ENCODE results near the gene LAMC2.
A peak's percentile ranks its signal among the peaks of the same experiment; 100 is the strongest.

LAMC2 gene

DNA sequence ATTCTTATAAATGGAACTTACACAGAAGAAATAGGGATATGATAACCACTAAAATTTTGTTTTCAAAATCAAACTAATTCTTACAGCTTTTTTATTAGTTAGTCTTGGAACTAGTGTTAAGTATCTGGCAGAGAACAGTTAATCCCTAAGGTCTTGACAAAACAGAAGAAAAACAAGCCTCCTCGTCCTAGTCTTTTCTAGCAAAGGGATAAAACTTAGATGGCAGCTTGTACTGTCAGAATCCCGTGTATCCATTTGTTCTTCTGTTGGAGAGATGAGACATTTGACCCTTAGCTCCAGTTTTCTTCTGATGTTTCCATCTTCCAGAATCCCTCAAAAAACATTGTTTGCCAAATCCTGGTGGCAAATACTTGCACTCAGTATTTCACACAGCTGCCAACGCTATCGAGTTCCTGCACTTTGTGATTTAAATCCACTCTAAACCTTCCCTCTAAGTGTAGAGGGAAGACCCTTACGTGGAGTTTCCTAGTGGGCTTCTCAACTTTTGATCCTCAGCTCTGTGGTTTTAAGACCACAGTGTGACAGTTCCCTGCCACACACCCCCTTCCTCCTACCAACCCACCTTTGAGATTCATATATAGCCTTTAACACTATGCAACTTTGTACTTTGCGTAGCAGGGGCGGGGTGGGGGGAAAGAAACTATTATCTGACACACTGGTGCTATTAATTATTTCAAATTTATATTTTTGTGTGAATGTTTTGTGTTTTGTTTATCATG, 42.3 kb upstream of the LAMC2 start:
- H3K27ac ChIP-seq (ENCODE audit: low read length) = no peak overlapping the region
- no peaks in the 10 kb centered on the region for H3K27me3 ChIP-seq (ENCODE audit: insufficient read depth, low read length, poor library complexity)
- no peak for TF ChIP-seq EZH2 (IDR thresholded peaks at IDR 0.05; ENCODE audit: borderline replicate concordance, low read depth, low read length, severe bottlenecking)
- TF ChIP-seq, protein P1, sequence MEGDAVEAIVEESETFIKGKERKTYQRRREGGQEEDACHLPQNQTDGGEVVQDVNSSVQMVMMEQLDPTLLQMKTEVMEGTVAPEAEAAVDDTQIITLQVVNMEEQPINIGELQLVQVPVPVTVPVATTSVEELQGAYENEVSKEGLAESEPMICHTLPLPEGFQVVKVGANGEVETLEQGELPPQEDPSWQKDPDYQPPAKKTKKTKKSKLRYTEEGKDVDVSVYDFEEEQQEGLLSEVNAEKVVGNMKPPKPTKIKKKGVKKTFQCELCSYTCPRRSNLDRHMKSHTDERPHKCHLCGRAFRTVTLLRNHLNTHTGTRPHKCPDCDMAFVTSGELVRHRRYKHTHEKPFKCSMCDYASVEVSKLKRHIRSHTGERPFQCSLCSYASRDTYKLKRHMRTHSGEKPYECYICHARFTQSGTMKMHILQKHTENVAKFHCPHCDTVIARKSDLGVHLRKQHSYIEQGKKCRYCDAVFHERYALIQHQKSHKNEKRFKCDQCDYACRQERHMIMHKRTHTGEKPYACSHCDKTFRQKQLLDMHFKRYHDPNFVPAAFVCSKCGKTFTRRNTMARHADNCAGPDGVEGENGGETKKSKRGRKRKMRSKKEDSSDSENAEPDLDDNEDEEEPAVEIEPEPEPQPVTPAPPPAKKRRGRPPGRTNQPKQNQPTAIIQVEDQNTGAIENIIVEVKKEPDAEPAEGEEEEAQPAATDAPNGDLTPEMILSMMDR (IDR thresholded peaks at IDR 0.05; ENCODE audit: borderline replicate concordance, extremely low read depth, low read length, poor library complexity, severe bottlenecking) = no peak
- peak; percentile 85 for ATAC-seq (ENCODE audit: insufficient read depth, low read depth)
- peaks cover 25% of the 10 kb centered on the region for H3K4me1 ChIP-seq (ENCODE audit: insufficient read depth, low read length)
- H3K36me3 ChIP-seq (ENCODE audit: insufficient read depth, low read length) = no peaks in the 10 kb centered on the region
- no peak overlapping the region for H2AFZ ChIP-seq (ENCODE audit: low read depth, low read length)
- H3K4me2 ChIP-seq (ENCODE audit: insufficient read depth, low read length) = peak overlapping the region; percentile 25
- H3K79me2 ChIP-seq (ENCODE audit: insufficient read depth, low read length) = no peaks in the 10 kb centered on the region
- no peak overlapping the region for H3K4me3 ChIP-seq (ENCODE audit: low read depth in 1 of 2, low read length in 2 of 2)
- no peaks in the 10 kb centered on the region for H4K20me1 ChIP-seq (ENCODE audit: insufficient read depth, low read length)
- no peak overlapping the region for H3K9ac ChIP-seq (ENCODE audit: low read depth, low read length)
- no peaks in the 10 kb centered on the region for H3K9me3 ChIP-seq (ENCODE audit: insufficient read depth, low read length, severe bottlenecking)
- DNase-seq = peak; percentile 46

DNA sequence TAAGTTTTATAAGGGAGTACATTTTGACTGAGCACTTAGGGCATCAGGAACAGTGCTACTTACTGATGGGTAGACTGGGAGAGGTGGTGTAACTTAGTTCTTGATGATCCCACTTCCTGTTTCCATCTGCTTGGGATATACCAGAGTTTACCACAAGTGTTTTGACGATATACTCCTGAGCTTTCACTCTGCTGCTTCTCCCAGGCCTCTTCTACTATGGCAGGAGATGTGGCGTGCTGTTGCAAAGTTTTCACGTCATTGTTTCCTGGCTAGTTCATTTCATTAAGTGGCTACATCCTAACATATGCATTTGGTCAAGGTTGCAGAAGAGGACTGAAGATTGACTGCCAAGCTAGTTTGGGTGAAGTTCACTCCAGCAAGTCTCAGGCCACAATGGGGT, 41.3 kb upstream of the LAMC2 start:
- no peaks in the 10 kb centered on the region for H3K9me3 ChIP-seq (ENCODE audit: insufficient read depth, low read length, severe bottlenecking)
- H2AFZ ChIP-seq (ENCODE audit: low read depth, low read length) = no peak overlapping the region
- TF ChIP-seq, protein P1 (IDR thresholded peaks at IDR 0.05; ENCODE audit: borderline replicate concordance, extremely low read depth, low read length, poor library complexity, severe bottlenecking) = no peak
- no peak for TF ChIP-seq EZH2 (IDR thresholded peaks at IDR 0.05; ENCODE audit: borderline replicate concordance, low read depth, low read length, severe bottlenecking)
- H3K9ac ChIP-seq (ENCODE audit: low read depth, low read length) = no peak overlapping the region
- DNase-seq (peak; percentile 10), ATAC-seq (ENCODE audit: insufficient read depth, low read depth) (peak; percentile 73)
- H3K36me3 ChIP-seq (ENCODE audit: insufficient read depth, low read length) = no peaks in the 10 kb centered on the region
- H3K4me3 ChIP-seq (ENCODE audit: low read depth in 1 of 2, low read length in 2 of 2) = no peak overlapping the region
- H3K27me3 ChIP-seq (ENCODE audit: insufficient read depth, low read length, poor library complexity) = no peaks in the 10 kb centered on the region
- H3K4me2 ChIP-seq (ENCODE audit: insufficient read depth, low read length) = peak overlapping the region; percentile 25; the same call in 1 of the 2 replicates
- peak overlapping the region; percentile 16; the same call in 1 of the 2 replicates for H3K27ac ChIP-seq (ENCODE audit: low read length)
- H3K79me2 ChIP-seq (ENCODE audit: insufficient read depth, low read length) = no peaks in the 10 kb centered on the region
- no peaks in the 10 kb centered on the region for H4K20me1 ChIP-seq (ENCODE audit: insufficient read depth, low read length)
- H3K4me1 ChIP-seq (ENCODE audit: insufficient read depth, low read length) = peaks cover 23% of the 10 kb centered on the region

DNA sequence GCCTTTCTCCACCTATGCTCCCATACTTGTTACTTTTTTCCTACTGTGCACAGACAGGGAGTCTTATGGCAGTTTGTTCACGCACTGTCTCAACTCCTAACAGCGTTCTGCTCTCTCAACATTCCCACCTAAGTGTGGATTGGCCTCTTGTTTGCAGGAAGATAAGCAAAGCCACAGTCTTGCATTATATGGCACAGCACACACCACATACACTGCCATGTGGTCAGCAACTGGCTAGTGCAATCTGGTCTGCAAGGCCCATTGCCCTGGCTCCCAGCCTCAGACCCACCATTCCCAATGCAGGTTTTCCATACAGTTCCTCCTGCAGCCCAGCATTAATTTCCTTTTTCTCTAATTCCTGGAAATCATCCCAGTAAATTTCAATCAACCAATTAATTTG, 38.3 kb upstream of the LAMC2 start:
- H3K9me3 ChIP-seq (ENCODE audit: insufficient read depth, low read length, severe bottlenecking) = no peaks in the 10 kb centered on the region
- ATAC-seq (ENCODE audit: insufficient read depth, low read depth) (no peak), DNase-seq (no peak)
- no peak overlapping the region for H3K4me2 ChIP-seq (ENCODE audit: insufficient read depth, low read length)
- no peak overlapping the region for H2AFZ ChIP-seq (ENCODE audit: low read depth, low read length)
- H3K36me3 ChIP-seq (ENCODE audit: insufficient read depth, low read length) = no peaks in the 10 kb centered on the region
- H3K27me3 ChIP-seq (ENCODE audit: insufficient read depth, low read length, poor library complexity) = no peaks in the 10 kb centered on the region
- H3K9ac ChIP-seq (ENCODE audit: low read depth, low read length) = no peak overlapping the region
- no peaks in the 10 kb centered on the region for H3K79me2 ChIP-seq (ENCODE audit: insufficient read depth, low read length)
- no peaks in the 10 kb centered on the region for H4K20me1 ChIP-seq (ENCODE audit: insufficient read depth, low read length)
- no peak for TF ChIP-seq EZH2 (IDR thresholded peaks at IDR 0.05; ENCODE audit: borderline replicate concordance, low read depth, low read length, severe bottlenecking)
- no peak overlapping the region for H3K27ac ChIP-seq (ENCODE audit: low read length)
- no peak overlapping the region for H3K4me3 ChIP-seq (ENCODE audit: low read depth in 1 of 2, low read length in 2 of 2)
- H3K4me1 ChIP-seq (ENCODE audit: insufficient read depth, low read length) = peaks cover 23% of the 10 kb centered on the region

DNA sequence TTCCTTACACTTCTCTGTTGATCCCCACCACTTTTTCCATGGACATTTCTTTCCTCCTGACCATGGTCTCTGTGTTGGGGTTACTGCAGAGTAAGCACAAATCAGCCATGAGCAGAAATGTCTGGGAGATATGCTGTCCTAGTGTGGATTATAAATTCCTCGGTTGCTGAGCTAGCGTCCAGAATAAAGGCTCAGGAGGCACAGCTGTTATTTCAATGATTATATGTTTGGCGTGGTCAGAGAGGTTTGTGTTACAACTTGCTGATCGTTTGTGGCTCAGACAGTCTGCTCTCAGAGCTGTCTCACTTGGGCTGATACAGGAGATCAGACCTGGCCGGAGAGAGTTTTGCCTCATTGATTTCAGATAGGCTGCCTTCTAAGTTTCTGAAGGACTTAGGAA, 37.5 kb upstream of the LAMC2 start:
- no peak for ATAC-seq (ENCODE audit: insufficient read depth, low read depth)
- no peak overlapping the region for H3K27ac ChIP-seq (ENCODE audit: low read length)

More for the DNA sequence above, 37.5 kb upstream of the LAMC2 start:
- Histone ChIP-seq H4K20me1 (ENCODE audit: insufficient read depth, low read length) (no peaks in the 10 kb centered on the region), H3K4me3 (ENCODE audit: low read depth in 1 of 2, low read length in 2 of 2) (no peak overlapping the region), H3K4me1 (ENCODE audit: insufficient read depth, low read length) (peaks cover 17% of the 10 kb centered on the region), H3K9me3 (ENCODE audit: insufficient read depth, low read length, severe bottlenecking) (no peaks in the 10 kb centered on the region), H3K4me2 (ENCODE audit: insufficient read depth, low read length) (no peak overlapping the region), H3K36me3 (ENCODE audit: insufficient read depth, low read length) (no peaks in the 10 kb centered on the region), H3K9ac (ENCODE audit: low read depth, low read length) (no peak overlapping the region), H3K27me3 (ENCODE audit: insufficient read depth, low read length, poor library complexity) (no peaks in the 10 kb centered on the region), H2AFZ (ENCODE audit: low read depth, low read length) (no peak overlapping the region), H3K79me2 (ENCODE audit: insufficient read depth, low read length) (no peaks in the 10 kb centered on the region)
- DNase-seq = no peak
- TF ChIP-seq, protein P1 (IDR thresholded peaks at IDR 0.05; ENCODE audit: borderline replicate concordance, extremely low read depth, low read length, poor library complexity, severe bottlenecking) = no peak
- TF ChIP-seq EZH2 (IDR thresholded peaks at IDR 0.05; ENCODE audit: borderline replicate concordance, low read depth, low read length, severe bottlenecking) = no peak
